Panc1 (cell line): ENCODE measurements around the gene MBNL2. TPM values are rescaled to one million over a fixed set of nuclear protein-coding genes. Genes with fewer than 3 reads are reported as not detected.

ENCODE experiments used
- ATAC-seq: fragments of 200-7000 bp; cut with Tn5 transposase; 2 replicates; pipeline ENCODE4 v1.9.1; 2020; ENCODE audit warnings: mild to moderate bottlenecking, moderate library complexity
- BruUV-seq: library from RNA; stranded (reverse); fragments of 400-500 nt; replicated peaks from 2 replicates; lab custom pipeline; 2021; lab: Mats Ljungman, UMichigan
- CTCF ChIA-PET: fragments of 300-600 bp; sonication (Branson Sonifier 250); formaldehyde crosslinking; loops from one replicate; lab custom pipeline; 2022; ENCODE audit warnings: antibody characterized with exemption; lab: Charles Lee
- POLR2A ChIA-PET: fragments of 300-600 bp; sonication (Branson Sonifier 250); formaldehyde crosslinking; loops from one replicate; lab custom pipeline; 2022; ENCODE audit warnings: antibody characterized with exemption; lab: Charles Lee
- DNase-seq: peaks from one replicate; pipeline ENCODE4 v3.0.0-alpha.2; 2010; ENCODE audit warnings: low read depth, low spot score
- H3K27ac ChIP-seq: 2 replicates; pipeline ENCODE4 v1.5.1; 2011; ENCODE audit warnings: mild to moderate bottlenecking, low read length, inconsistent platforms
- H3K27me3 ChIP-seq: fragments of 200-500 bp; sonication (Bioruptor generic); 2 replicates; pipeline ENCODE4 v1.6.0; 2014; ENCODE audit warnings: low read length, inconsistent platforms; ENCODE audit not compliant: control insufficient read depth, insufficient read depth
- H3K36me3 ChIP-seq: fragments of 200-500 bp; sonication (Bioruptor generic); 2 replicates; pipeline ENCODE4 v1.5.1; 2014; ENCODE audit warnings: inconsistent platforms, mild to moderate bottlenecking, low read length, moderate library complexity; ENCODE audit not compliant: control insufficient read depth, insufficient read depth
- H3K4me1 ChIP-seq: 2 replicates; pipeline ENCODE4 v1.5.1; 2011; ENCODE audit warnings: inconsistent platforms, mild to moderate bottlenecking, low read length, moderate library complexity; ENCODE audit not compliant: control insufficient read depth, insufficient read depth
- H3K4me3 ChIP-seq, 2 experiments: 2 replicates each; pipeline ENCODE4 v1.5.1; 2011 to 2012; ENCODE audit warnings: low read depth in 2 of 2, low read length in 2 of 2, mild to moderate bottlenecking in 2 of 2, inconsistent platforms in 1 of 2, moderate library complexity in 1 of 2
- H3K9me3 ChIP-seq: fragments of 200-500 bp; sonication (Bioruptor generic); 2 replicates; pipeline ENCODE4 v1.5.1; 2014; ENCODE audit warnings: low read depth, mild to moderate bottlenecking, inconsistent platforms, low read length, moderate library complexity; ENCODE audit not compliant: control insufficient read depth, insufficient read depth
- POLR2AphosphoS5 ChIP-seq: IDR thresholded peaks from 2 replicates; pipeline ENCODE4 v1.6.1; 2012; ENCODE audit warnings: mild to moderate bottlenecking, low read depth, low read length, moderate library complexity
- REST ChIP-seq, 2 experiments: IDR thresholded peaks; 2 replicates each; pipeline ENCODE4 v1.6.1; 2011 to 2012; ENCODE audit warnings: low read depth in 2 of 2, control low read depth in 1 of 2, low read length in 1 of 2, mild to moderate bottlenecking in 1 of 2, moderate library complexity in 1 of 2; ENCODE audit not compliant: insufficient read depth in 1 of 2
- SIN3A ChIP-seq: IDR thresholded peaks from 2 replicates; pipeline ENCODE4 v1.6.1; 2012; ENCODE audit warnings: low read depth, mild to moderate bottlenecking, low read length, moderate library complexity, borderline replicate concordance; ENCODE audit not compliant: insufficient read depth
- TCF7L2 ChIP-seq: IDR thresholded peaks from 2 replicates; pipeline ENCODE4 v1.6.1; 2011; ENCODE audit warnings: mild to moderate bottlenecking, low read depth, low read length, inconsistent platforms
- in situ Hi-C: cut with HindIII; loops from 2 replicates; pipeline ENCODE4 v1.10.0; 2016; ENCODE audit warnings: low sequenced_read_pairs, low pct_unique_long_range_greater_than_20kb
- intact Hi-C: fragments of 100-400 bp; cut with micrococcal nuclease; formaldehyde crosslinking; loops from one replicate; pipeline ENCODE4 v1.10.0; 2022; ENCODE audit not compliant: unreplicated experiment
- total RNA-seq: library from RNA; stranded (reverse); gene quantifications from one replicate; pipeline ENCODE4 v1.2.1, GENCODE V29; 2021; ENCODE audit not compliant: unreplicated experiment
- TF ChIP-seq, protein P1 (sequence below): fragments of 450-650 bp; IDR thresholded peaks from 2 replicates; pipeline ENCODE4 v1.5.1; 2017; ENCODE audit warnings: mild to moderate bottlenecking

MBNL2 gene
- total RNA-seq, 1 experiment from 2014 or later, result 103 TPM

- BruUV-seq, result no TSS peak
- ChIA-PET CTCF (no interaction called here), POLR2A (no interaction called here)
- Histone ChIP-seq H3K4me1 (peaks cover 8% of the 10 kb centered on the region; the same call in 1 of the 2 replicates), H3K9me3 (no peaks in the 10 kb centered on the region), H3K36me3 (peaks cover 20% of the 10 kb centered on the region; the same call in 1 of the 2 replicates), H3K4me3 (no peak overlapping the region), H3K27ac (no peak overlapping the region), H3K27me3 (no peaks in the 10 kb centered on the region)
- intact Hi-C loops (no loop called here), in situ Hi-C loops (no loop called here)
- DNase-seq (no peak), ATAC-seq (no peak)
- no peak for TF ChIP-seq POLR2AphosphoS5
These were observed 166.2 kb downstream of the MBNL2 start for GRCh38 chr13:97388373-97388772.

GRCh38 chr13:97390941-97391600, 168.9 kb downstream of the MBNL2 start:
- H3K27me3 ChIP-seq, result no peaks in the 10 kb centered on the region
- H3K4me3 ChIP-seq, result no peak overlapping the region
- CTCF ChIA-PET, result no interaction called here
- H3K4me1 ChIP-seq, result peaks cover 6% of the 10 kb centered on the region
- no peak overlapping the region for H3K27ac ChIP-seq
- DNase-seq (no peak), ATAC-seq (no peak)
- in situ Hi-C loops (no loop called here), intact Hi-C loops (no loop called here)
- peaks cover 20% of the 10 kb centered on the region; the same call in 1 of the 2 replicates for H3K36me3 ChIP-seq
- H3K9me3 ChIP-seq, result no peaks in the 10 kb centered on the region
- no peak for TF ChIP-seq SIN3A
- POLR2A ChIA-PET, result no interaction called here
- TSS peak; percentile 10 for BruUV-seq

DNA sequence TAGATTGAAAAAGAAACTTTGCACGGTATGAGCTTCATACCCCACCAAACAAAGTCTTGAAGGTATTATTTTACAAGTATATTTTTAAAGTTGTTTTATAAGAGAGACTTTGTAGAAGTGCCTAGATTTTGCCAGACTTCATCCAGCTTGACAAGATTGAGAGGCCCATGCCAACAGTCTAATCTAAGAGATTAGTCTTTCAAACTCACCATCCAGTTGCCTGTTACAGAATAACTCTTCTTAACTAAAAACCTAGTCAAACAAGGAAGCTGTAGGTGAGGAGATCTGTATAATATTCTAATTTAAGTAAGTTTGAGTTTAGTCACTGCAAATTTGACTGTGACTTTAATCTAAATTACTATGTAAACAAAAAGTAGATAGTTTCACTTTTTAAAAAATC, 169.9 kb downstream of the MBNL2 start:
- Histone ChIP-seq H3K4me3 (no peak overlapping the region), H3K36me3 (peaks cover 20% of the 10 kb centered on the region; the same call in 1 of the 2 replicates), H3K27me3 (no peaks in the 10 kb centered on the region), H3K4me1 (peaks cover 6% of the 10 kb centered on the region), H3K9me3 (no peaks in the 10 kb centered on the region), H3K27ac (no peak overlapping the region)
- ATAC-seq (no peak), DNase-seq (no peak)
- BruUV-seq, result no TSS peak
- in situ Hi-C loops, result no loop called here
- no peak for TF ChIP-seq SIN3A
- TF ChIP-seq POLR2AphosphoS5, result no peak
- CTCF ChIA-PET, result no interaction called here
- intact Hi-C loops, result no loop called here
- POLR2A ChIA-PET, result no interaction called here

- TF ChIP-seq, protein P1, sequence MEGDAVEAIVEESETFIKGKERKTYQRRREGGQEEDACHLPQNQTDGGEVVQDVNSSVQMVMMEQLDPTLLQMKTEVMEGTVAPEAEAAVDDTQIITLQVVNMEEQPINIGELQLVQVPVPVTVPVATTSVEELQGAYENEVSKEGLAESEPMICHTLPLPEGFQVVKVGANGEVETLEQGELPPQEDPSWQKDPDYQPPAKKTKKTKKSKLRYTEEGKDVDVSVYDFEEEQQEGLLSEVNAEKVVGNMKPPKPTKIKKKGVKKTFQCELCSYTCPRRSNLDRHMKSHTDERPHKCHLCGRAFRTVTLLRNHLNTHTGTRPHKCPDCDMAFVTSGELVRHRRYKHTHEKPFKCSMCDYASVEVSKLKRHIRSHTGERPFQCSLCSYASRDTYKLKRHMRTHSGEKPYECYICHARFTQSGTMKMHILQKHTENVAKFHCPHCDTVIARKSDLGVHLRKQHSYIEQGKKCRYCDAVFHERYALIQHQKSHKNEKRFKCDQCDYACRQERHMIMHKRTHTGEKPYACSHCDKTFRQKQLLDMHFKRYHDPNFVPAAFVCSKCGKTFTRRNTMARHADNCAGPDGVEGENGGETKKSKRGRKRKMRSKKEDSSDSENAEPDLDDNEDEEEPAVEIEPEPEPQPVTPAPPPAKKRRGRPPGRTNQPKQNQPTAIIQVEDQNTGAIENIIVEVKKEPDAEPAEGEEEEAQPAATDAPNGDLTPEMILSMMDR, result no peak
- TF ChIP-seq TCF7L2, result no peak
- TF ChIP-seq REST (IDR thresholded peaks at IDR 0.05; ENCODE audit: insufficient read depth in 1 of 2, low read depth in 2 of 2, low read length in 1 of 2), result no peak
- TF ChIP-seq SIN3A, result no peak
- no peak for TF ChIP-seq POLR2AphosphoS5
- ATAC-seq (no peak), DNase-seq (no peak)
- intact Hi-C loops (no loop called here), in situ Hi-C loops (no loop called here)
- ChIA-PET POLR2A (interaction anchor here (0.6 kb wide), 1 partner anchor 555 kb away, joined by 3 read pairs; no protein-coding TSS in a partner anchor), CTCF (no interaction called here)
- no TSS peak for BruUV-seq
- peaks cover 6% of the 10 kb centered on the region for H3K4me1 ChIP-seq
- no peak overlapping the region for H3K27ac ChIP-seq
- peaks cover 20% of the 10 kb centered on the region; the same call in 1 of the 2 replicates for H3K36me3 ChIP-seq
- no peaks in the 10 kb centered on the region for H3K9me3 ChIP-seq
- H3K27me3 ChIP-seq, result no peaks in the 10 kb centered on the region
- no peak overlapping the region for H3K4me3 ChIP-seq
These were observed 172.4 kb downstream of the MBNL2 start for GRCh38 chr13:97394542-97394941.
